Spleen (tissue), 11 donors: ENCODE results near the gene GABRB1. TPM values are rescaled to one million over a fixed set of nuclear protein-coding genes. Genes with fewer than 3 reads are reported as not detected.

Source experiments
- DNase-seq: peaks from one replicate; pipeline ENCODE4 v3.0.0-alpha.2; 2020
- H3K27ac ChIP-seq, 8 donors: fragments of 200-600 bp; sonication (generic) in 7 of 8; 1 replicate in 4 of 8; 2 replicates in 4 of 8; pipeline versions ENCODE4 v1.5.0 to v1.8.0; 2016 to 2021; ENCODE audit warnings: inconsistent platforms in 4 of 8, mild to moderate bottlenecking in 4 of 8, moderate library complexity in 1 of 8
- H3K27me3 ChIP-seq, 7 donors: fragments of 200-600 bp; sonication (generic) in 6 of 7; replicated peaks in 1 of 7; 1 replicate in 4 of 7; 2 replicates in 3 of 7; pipeline versions ENCODE4 v1.5.0 to v1.8.0; 2016 to 2021; ENCODE audit warnings: inconsistent platforms in 3 of 7, mild to moderate bottlenecking in 1 of 7
- H3K36me3 ChIP-seq, 6 donors: fragments of 200-600 bp; sonication (generic) in 5 of 6; 1 replicate in 4 of 6; 2 replicates in 2 of 6; pipeline versions ENCODE4 v1.5.0 to v1.8.0; 2016 to 2021; ENCODE audit warnings: inconsistent platforms in 2 of 6
- H3K4me1 ChIP-seq, 6 donors: fragments of 200-600 bp; sonication (generic) in 5 of 6; 1 replicate in 3 of 6; 2 replicates in 3 of 6; pipeline versions ENCODE4 v1.5.0 to v1.8.0; 2016 to 2021; ENCODE audit warnings: inconsistent platforms in 3 of 6
- H3K4me3 ChIP-seq, 8 donors: fragments of 200-600 bp; sonication (generic) in 7 of 8; 1 replicate in 4 of 8; 2 replicates in 4 of 8; pipeline versions ENCODE4 v1.5.0 to v1.8.0; 2016 to 2021; ENCODE audit warnings: inconsistent platforms in 4 of 8, mild to moderate bottlenecking in 4 of 8, moderate library complexity in 2 of 8
- H3K9me3 ChIP-seq, 8 donors: fragments of 200-600 bp; sonication (generic) in 7 of 8; 1 replicate in 4 of 8; 2 replicates in 4 of 8; pipeline versions ENCODE4 v1.5.0 to v1.8.0; 2016 to 2021; ENCODE audit warnings: inconsistent platforms in 4 of 8
- CTCF ChIP-seq, 11 experiments: fragments of 200-600 bp in 7 of 11; fragments of 450-650 bp in 4 of 11; sonication (generic) in 4 of 11; IDR thresholded peaks in 8 of 11; conservative IDR thresholded peaks in 3 of 11; 1 replicate in 7 of 11; 2 replicates in 4 of 11; pipeline versions ENCODE4 v1.4.0 to v1.8.0; 2016 to 2021; ENCODE audit warnings: antibody characterized with exemption in 11 of 11, inconsistent platforms in 4 of 11, mild to moderate bottlenecking in 1 of 11
- POLR2A ChIP-seq, 3 donors: fragments of 450-650 bp; IDR thresholded peaks; one replicate each; pipeline ENCODE4 v1.5.1; 2017; ENCODE audit warnings: antibody characterized with exemption in 3 of 3, mild to moderate bottlenecking in 1 of 3
- POLR2AphosphoS5 ChIP-seq, 3 donors: sonication (generic); formaldehyde crosslinking; IDR thresholded peaks; one replicate each; pipeline ENCODE4 v1.5.1; 2017; ENCODE audit warnings: antibody characterized with exemption in 3 of 3
- WGBS, 5 donors: extraction: QIAGEN DNeasy Blood & Tissue Kit in 3 of 5; methylation state at CpG; one replicate each; pipeline versions ENCODE4 v1.1.5 to v1.1.7; 2013 to 2018; 5-methylcytosine and 5-hydroxymethylcytosine counted together
- intact Hi-C: fragments of 100-400 bp; cut with DNase I; formaldehyde crosslinking; loops from one replicate; pipeline ENCODE4 v1.15.0; 2023; ENCODE audit warnings: low total_unique reads
- polyA plus RNA-seq, 3 donors: library from polyadenylated mRNA; stranded (reverse); fragments of 200-250 nt; gene quantifications; one replicate each; pipeline ENCODE4 v1.2.1, GENCODE V29; 2013
- total RNA-seq, 7 donors: library from RNA; depleted of rRNA in 3 of 7; stranded (reverse); fragments of >200 nt in 3 of 7; fragmentation: NEBNext Ultra II Directional in 4 of 7; extraction: Animal tissue kit (Norgen Biotek cat#: 25700) in 4 of 7; gene quantifications; one replicate each; pipeline versions ENCODE4 v1.1.0 to v1.2.1, GENCODE V29; 2016 to 2021
- donor health status: healthy with polysubstance abuse.
- donor health status: DM: no; HTN: no; CAD: no; lungs with moderate emphysema.
- donor health status: DM: no; HTN: no; CAD: no.
- donor health status: Bipolar disorder and iron deficiency.
- donor health status: healthy.
- donor health status: DM: no; HTN: no; CAD: no.
- donor health status: DM: yes; HTN: yes; CAD: no.

The GABRB1 gene
- total and polyA plus RNA-seq, 10 donors: not detected

- Histone ChIP-seq H3K4me1 (no peaks in the 10 kb centered on the region), H3K27ac (no peak overlapping the region), H3K27me3 (no peaks in the 10 kb centered on the region), H3K36me3 (no peaks in the 10 kb centered on the region), H3K9me3 (no peaks in the 10 kb centered on the region), H3K4me3 (no peak overlapping the region)
- no peak for TF ChIP-seq POLR2A (IDR thresholded peaks at IDR 0.05)
- no peak for TF ChIP-seq CTCF (IDR thresholded peaks at IDR 0.05 in 8 of 11, conservative IDR thresholded peaks at IDR 0.05 in 3 of 11)
- TF ChIP-seq POLR2AphosphoS5 (IDR thresholded peaks at IDR 0.05): no peak
- 72 to 85% (median 78%) methylated on average over 2 of the region's 2 CpGs for WGBS, 5 donors
- no peak for DNase-seq
- intact Hi-C loops: no loop called here
Measured at GRCh38 chr4:47088298-47088697, 56.9 kb downstream of the GABRB1 start.

- H3K36me3 ChIP-seq: no peaks in the 10 kb centered on the region
- intact Hi-C loops: no loop called here
- no peak overlapping the region for H3K27ac ChIP-seq
- 73 to 85% (median 78%) methylated on average over 1 of the region's 1 CpG for WGBS, 5 donors
- TF ChIP-seq POLR2A (IDR thresholded peaks at IDR 0.05) (no peak), POLR2AphosphoS5 (IDR thresholded peaks at IDR 0.05) (no peak), CTCF (IDR thresholded peaks at IDR 0.05 in 8 of 11, conservative IDR thresholded peaks at IDR 0.05 in 3 of 11) (no peak)
- DNase-seq: no peak
- no peaks in the 10 kb centered on the region for H3K27me3 ChIP-seq
- H3K4me3 ChIP-seq: no peak overlapping the region
- H3K9me3 ChIP-seq: no peaks in the 10 kb centered on the region
- H3K4me1 ChIP-seq: no peaks in the 10 kb centered on the region
Measured at GRCh38 chr4:47095884-47096283, 64.5 kb downstream of the GABRB1 start.

- no peak overlapping the region for H3K27ac ChIP-seq
- 49 to 68% (median 53%) methylated on average over 1 of the region's 1 CpG for WGBS, 5 donors
- no peaks in the 10 kb centered on the region for H3K9me3 ChIP-seq
- intact Hi-C loops: no loop called here
- no peak for DNase-seq
- no peak for TF ChIP-seq POLR2AphosphoS5 (IDR thresholded peaks at IDR 0.05)
- TF ChIP-seq CTCF (IDR thresholded peaks at IDR 0.05 in 8 of 11, conservative IDR thresholded peaks at IDR 0.05 in 3 of 11): no peak
- TF ChIP-seq POLR2A (IDR thresholded peaks at IDR 0.05): no peak
- no peaks in the 10 kb centered on the region for H3K36me3 ChIP-seq
- no peak overlapping the region for H3K4me3 ChIP-seq
- H3K27me3 ChIP-seq: peaks cover 0 to 3% (median 0%) of the 10 kb centered on the region in 7 donors
- H3K4me1 ChIP-seq: no peaks in the 10 kb centered on the region
Measured at GRCh38 chr4:47101453-47101852, 70.1 kb downstream of the GABRB1 start.

GRCh38 chr4:47104986-47105385 lies 73.6 kb downstream of the GABRB1 start:
- WGBS, 5 donors: 79 to 97% (median 90%) methylated on average over 1 of the region's 1 CpG
- intact Hi-C loops: no loop called here
- H3K27me3 ChIP-seq: peaks cover 0 to 3% (median 0%) of the 10 kb centered on the region in 7 donors
- H3K9me3 ChIP-seq: no peaks in the 10 kb centered on the region
- TF ChIP-seq POLR2AphosphoS5 (IDR thresholded peaks at IDR 0.05) (no peak), CTCF (IDR thresholded peaks at IDR 0.05 in 8 of 11, conservative IDR thresholded peaks at IDR 0.05 in 3 of 11) (no peak), POLR2A (IDR thresholded peaks at IDR 0.05) (no peak)
- no peak overlapping the region for H3K4me3 ChIP-seq
- no peak overlapping the region for H3K27ac ChIP-seq
- H3K4me1 ChIP-seq: no peaks in the 10 kb centered on the region
- H3K36me3 ChIP-seq: no peaks in the 10 kb centered on the region
- DNase-seq: no peak
